Liver (tissue), 9 donors: ENCODE measurements around the gene PCDH15. TPM values are rescaled to one million over a fixed set of nuclear protein-coding genes. Genes with fewer than 3 reads are reported as not detected.

Experiments used
- DNase-seq: peaks from one replicate; pipeline ENCODE4 v3.0.0-alpha.2; 2017; ENCODE audit warnings: low spot score
- H3K27ac ChIP-seq, 2 donors: one replicate each; pipeline ENCODE4 v1.7.0; 2013; ENCODE audit warnings: inconsistent platforms in 2 of 2, low read length in 2 of 2, control low read depth in 1 of 2, low read depth in 1 of 2, mild to moderate bottlenecking in 1 of 2
- H3K27me3 ChIP-seq, 4 donors: one replicate each; pipeline versions ENCODE4 v1.6.1 to v1.7.0; 2013; ENCODE audit warnings: low read length in 3 of 4, inconsistent platforms in 1 of 4, mild to moderate bottlenecking in 1 of 4, moderate library complexity in 1 of 4; ENCODE audit not compliant: control insufficient read depth in 4 of 4, insufficient read depth in 4 of 4
- H3K36me3 ChIP-seq, 4 donors: one replicate each; pipeline versions ENCODE4 v1.6.1 to v1.7.0; 2013; ENCODE audit warnings: low read length in 3 of 4, mild to moderate bottlenecking in 3 of 4, low read depth in 1 of 4, moderate library complexity in 1 of 4; ENCODE audit not compliant: control insufficient read depth in 4 of 4, insufficient read depth in 3 of 4
- H3K4me1 ChIP-seq, 4 donors: one replicate each; pipeline versions ENCODE4 v1.6.1 to v1.7.0; 2013; ENCODE audit warnings: low read length in 3 of 4, mild to moderate bottlenecking in 3 of 4, moderate library complexity in 1 of 4; ENCODE audit not compliant: control insufficient read depth in 4 of 4, insufficient read depth in 4 of 4
- H3K4me3 ChIP-seq, 3 donors: one replicate each; pipeline versions ENCODE4 v1.6.1 to v1.7.0; 2013; ENCODE audit warnings: low read length in 3 of 3, control low read depth in 1 of 3, low read depth in 1 of 3, mild to moderate bottlenecking in 1 of 3
- H3K9ac ChIP-seq, 2 donors: one replicate each; pipeline ENCODE4 v1.7.0; 2013; ENCODE audit warnings: low read length in 2 of 2, mild to moderate bottlenecking in 2 of 2, moderate library complexity in 2 of 2, control low read depth in 1 of 2, low read depth in 1 of 2
- H3K9me3 ChIP-seq, 4 donors: one replicate each; pipeline versions ENCODE4 v1.6.1 to v1.7.0; 2013; ENCODE audit warnings: low read length in 3 of 4; ENCODE audit not compliant: control insufficient read depth in 4 of 4
- EGR1 ChIP-seq, 2 donors: IDR thresholded peaks; 2 replicates each; pipeline ENCODE4 v1.6.1; 2016 to 2018; ENCODE audit warnings: antibody characterized with exemption in 2 of 2, low read depth in 2 of 2
- FOXA1 ChIP-seq: IDR thresholded peaks from 2 replicates; pipeline ENCODE4 v1.6.1; 2016; ENCODE audit warnings: antibody characterized with exemption
- FOXA2 ChIP-seq: IDR thresholded peaks from 2 replicates; pipeline ENCODE4 v1.6.1; 2016; ENCODE audit warnings: antibody characterized with exemption
- GABPA ChIP-seq, 2 donors: IDR thresholded peaks in 1 of 2; conservative IDR thresholded peaks in 1 of 2; 2 replicates each; pipeline ENCODE4 v1.6.1; 2016; ENCODE audit warnings: antibody characterized with exemption in 2 of 2, mild to moderate bottlenecking in 1 of 2, moderate library complexity in 1 of 2
- HNF4A ChIP-seq, 2 donors: conservative IDR thresholded peaks; 2 replicates each; pipeline ENCODE4 v1.6.1; 2016; ENCODE audit warnings: antibody characterized with exemption in 2 of 2, mild to moderate bottlenecking in 2 of 2
- HNF4G ChIP-seq: IDR thresholded peaks from 2 replicates; pipeline ENCODE4 v1.6.1; 2016; ENCODE audit warnings: antibody characterized with exemption
- JUND ChIP-seq, 2 donors: IDR thresholded peaks; 2 replicates each; pipeline ENCODE4 v1.6.1; 2016; ENCODE audit warnings: antibody characterized with exemption in 2 of 2
- NR2F2 ChIP-seq: IDR thresholded peaks from 2 replicates; pipeline ENCODE4 v1.6.1; 2016; ENCODE audit warnings: antibody characterized with exemption
- RAD21 ChIP-seq, 2 donors: IDR thresholded peaks; 2 replicates each; pipeline ENCODE4 v1.6.1; 2016; ENCODE audit warnings: antibody characterized with exemption in 2 of 2, mild to moderate bottlenecking in 2 of 2
- SP1 ChIP-seq: IDR thresholded peaks from 2 replicates; pipeline ENCODE4 v1.6.1; 2018; ENCODE audit warnings: antibody characterized with exemption, mild to moderate bottlenecking
- TAF1 ChIP-seq: conservative IDR thresholded peaks from 2 replicates; pipeline ENCODE4 v1.6.1; 2016; ENCODE audit warnings: antibody characterized with exemption, mild to moderate bottlenecking
- WGBS: extraction: QIAGEN DNeasy Blood & Tissue Kit; methylation state at CpG from one replicate; pipeline ENCODE4 v1.1.7; 2013; 5-methylcytosine and 5-hydroxymethylcytosine counted together
- polyA plus RNA-seq, 2 donors: library from polyadenylated mRNA; stranded (reverse) in 1 of 2; unstranded in 1 of 2; fragments of 200-250 nt in 1 of 2; fragments of >200 nt in 1 of 2; fragmentation: Nextera tagmentation in 1 of 2; extraction: Ambion mirVana in 1 of 2; gene quantifications; one replicate each; pipeline versions ENCODE4 v1.2.1 to v1.2.3, GENCODE V29; 2013 to 2015
- total RNA-seq, 2 donors: library from RNA; depleted of rRNA; stranded (reverse); fragments of >200 nt; gene quantifications; one replicate each; pipeline ENCODE4 v1.2.3, GENCODE V29; 2014
- TF ChIP-seq, protein P1 (sequence below): IDR thresholded peaks from 2 replicates; pipeline ENCODE4 v1.6.1; 2016; ENCODE audit warnings: antibody characterized with exemption
- TF ChIP-seq, protein P2 (sequence below): IDR thresholded peaks from 2 replicates; pipeline ENCODE4 v1.6.1; 2016; ENCODE audit warnings: antibody characterized with exemption
- TF ChIP-seq, protein P3 (sequence below): IDR thresholded peaks from 2 replicates; pipeline ENCODE4 v1.6.1; 2016; ENCODE audit warnings: antibody characterized with exemption
- TF ChIP-seq, protein P4 (sequence below): fragments of 150-350 bp; IDR thresholded peaks from 2 replicates; pipeline ENCODE4 v1.5.1; 2017; ENCODE audit warnings: improper control_type of control experiment, low read depth, low read length; ENCODE audit not compliant: missing input control
- TF ChIP-seq, protein P5 (sequence below): IDR thresholded peaks from 2 replicates; pipeline ENCODE4 v1.6.1; 2016; ENCODE audit warnings: antibody characterized with exemption, mild to moderate bottlenecking
- donor health status: healthy.
- donor health status: healthy.
- donor health status: healthy.
- donor health status: healthy.
- donor health status: healthy.

Gene PCDH15
- total and polyA plus RNA-seq, 4 donors, result 0.05 TPM; not detected in 3

DNA sequence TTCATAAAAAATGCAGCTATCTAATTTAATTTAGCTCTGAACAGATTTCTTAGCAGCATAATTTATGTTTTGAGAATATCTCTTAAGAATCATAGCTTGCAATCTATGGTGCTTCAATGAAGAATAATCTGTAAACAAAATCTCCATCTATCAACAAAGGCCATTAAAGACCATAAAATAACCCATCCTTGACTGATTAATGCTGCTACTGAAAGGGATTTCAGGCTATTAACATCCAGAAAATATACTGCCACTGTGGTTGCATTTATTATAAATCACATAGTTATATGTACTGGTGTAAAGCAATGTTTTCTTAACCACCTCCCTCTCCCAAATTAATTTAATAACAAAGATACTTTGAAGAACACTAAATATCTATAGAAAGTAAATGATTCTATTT is 191.6 kb downstream of the PCDH15 start:
- Histone ChIP-seq H3K4me1 (no peaks in the 10 kb centered on the region), H3K9me3 (no peaks in the 10 kb centered on the region), H3K9ac (no peak overlapping the region), H3K36me3 (no peaks in the 10 kb centered on the region), H3K4me3 (no peak overlapping the region), H3K27me3 (peaks cover 0 to 4% (median 0%) of the 10 kb centered on the region in 4 donors), H3K27ac (no peak overlapping the region)
- no peak for DNase-seq
- TF ChIP-seq SP1 (no peak), EGR1 (IDR thresholded peaks at IDR 0.05; ENCODE audit: low read depth in 2 of 2) (no peak), RAD21 (IDR thresholded peaks at IDR 0.05) (no peak), GABPA (IDR thresholded peaks at IDR 0.05 in 1 of 2, conservative IDR thresholded peaks at IDR 0.05 in 1 of 2) (no peak), JUND (IDR thresholded peaks at IDR 0.05) (no peak), FOXA1 (no peak), HNF4G (no peak), TAF1 (no peak)
- TF ChIP-seq, protein P1, sequence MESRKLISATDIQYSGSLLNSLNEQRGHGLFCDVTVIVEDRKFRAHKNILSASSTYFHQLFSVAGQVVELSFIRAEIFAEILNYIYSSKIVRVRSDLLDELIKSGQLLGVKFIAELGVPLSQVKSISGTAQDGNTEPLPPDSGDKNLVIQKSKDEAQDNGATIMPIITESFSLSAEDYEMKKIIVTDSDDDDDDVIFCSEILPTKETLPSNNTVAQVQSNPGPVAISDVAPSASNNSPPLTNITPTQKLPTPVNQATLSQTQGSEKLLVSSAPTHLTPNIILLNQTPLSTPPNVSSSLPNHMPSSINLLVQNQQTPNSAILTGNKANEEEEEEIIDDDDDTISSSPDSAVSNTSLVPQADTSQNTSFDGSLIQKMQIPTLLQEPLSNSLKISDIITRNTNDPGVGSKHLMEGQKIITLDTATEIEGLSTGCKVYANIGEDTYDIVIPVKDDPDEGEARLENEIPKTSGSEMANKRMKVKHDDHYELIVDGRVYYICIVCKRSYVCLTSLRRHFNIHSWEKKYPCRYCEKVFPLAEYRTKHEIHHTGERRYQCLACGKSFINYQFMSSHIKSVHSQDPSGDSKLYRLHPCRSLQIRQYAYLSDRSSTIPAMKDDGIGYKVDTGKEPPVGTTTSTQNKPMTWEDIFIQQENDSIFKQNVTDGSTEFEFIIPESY, result no peak
- TF ChIP-seq, protein P2, sequence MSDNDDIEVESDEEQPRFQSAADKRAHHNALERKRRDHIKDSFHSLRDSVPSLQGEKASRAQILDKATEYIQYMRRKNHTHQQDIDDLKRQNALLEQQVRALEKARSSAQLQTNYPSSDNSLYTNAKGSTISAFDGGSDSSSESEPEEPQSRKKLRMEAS, result no peak
- TF ChIP-seq, protein P3, sequence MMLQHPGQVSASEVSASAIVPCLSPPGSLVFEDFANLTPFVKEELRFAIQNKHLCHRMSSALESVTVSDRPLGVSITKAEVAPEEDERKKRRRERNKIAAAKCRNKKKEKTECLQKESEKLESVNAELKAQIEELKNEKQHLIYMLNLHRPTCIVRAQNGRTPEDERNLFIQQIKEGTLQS, result no peak

DNA sequence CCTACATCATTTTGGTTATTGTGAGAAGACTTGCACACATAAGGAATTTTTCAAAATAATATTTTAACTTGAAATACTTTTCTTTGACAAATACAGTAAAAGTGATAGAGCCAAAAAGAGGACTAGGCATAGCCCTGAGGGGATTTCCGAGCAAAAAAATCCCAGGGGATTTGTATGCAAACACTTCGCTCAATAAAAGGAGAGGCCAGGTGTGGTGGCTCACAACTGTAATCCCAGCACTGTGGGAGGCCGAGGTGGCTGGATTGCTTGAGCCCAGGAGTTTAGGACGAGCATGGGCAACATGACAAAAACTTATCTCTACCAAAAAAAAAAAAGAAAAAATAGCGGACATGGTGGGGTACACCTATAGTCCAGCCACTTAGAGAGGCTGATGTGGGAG is 193.0 kb downstream of the PCDH15 start:
- no peak for TF ChIP-seq FOXA1
- no peak for TF ChIP-seq EGR1 (IDR thresholded peaks at IDR 0.05; ENCODE audit: low read depth in 2 of 2)
- no peak for TF ChIP-seq FOXA2
- TF ChIP-seq RAD21 (IDR thresholded peaks at IDR 0.05), result no peak
- TF ChIP-seq, protein P4, sequence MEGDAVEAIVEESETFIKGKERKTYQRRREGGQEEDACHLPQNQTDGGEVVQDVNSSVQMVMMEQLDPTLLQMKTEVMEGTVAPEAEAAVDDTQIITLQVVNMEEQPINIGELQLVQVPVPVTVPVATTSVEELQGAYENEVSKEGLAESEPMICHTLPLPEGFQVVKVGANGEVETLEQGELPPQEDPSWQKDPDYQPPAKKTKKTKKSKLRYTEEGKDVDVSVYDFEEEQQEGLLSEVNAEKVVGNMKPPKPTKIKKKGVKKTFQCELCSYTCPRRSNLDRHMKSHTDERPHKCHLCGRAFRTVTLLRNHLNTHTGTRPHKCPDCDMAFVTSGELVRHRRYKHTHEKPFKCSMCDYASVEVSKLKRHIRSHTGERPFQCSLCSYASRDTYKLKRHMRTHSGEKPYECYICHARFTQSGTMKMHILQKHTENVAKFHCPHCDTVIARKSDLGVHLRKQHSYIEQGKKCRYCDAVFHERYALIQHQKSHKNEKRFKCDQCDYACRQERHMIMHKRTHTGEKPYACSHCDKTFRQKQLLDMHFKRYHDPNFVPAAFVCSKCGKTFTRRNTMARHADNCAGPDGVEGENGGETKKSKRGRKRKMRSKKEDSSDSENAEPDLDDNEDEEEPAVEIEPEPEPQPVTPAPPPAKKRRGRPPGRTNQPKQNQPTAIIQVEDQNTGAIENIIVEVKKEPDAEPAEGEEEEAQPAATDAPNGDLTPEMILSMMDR, result no peak
- TF ChIP-seq GABPA (IDR thresholded peaks at IDR 0.05 in 1 of 2, conservative IDR thresholded peaks at IDR 0.05 in 1 of 2), result no peak
- WGBS, result 76% methylated on average over 5 of the region's 5 CpGs
- Histone ChIP-seq H3K4me1 (no peaks in the 10 kb centered on the region), H3K36me3 (no peaks in the 10 kb centered on the region), H3K27me3 (no peaks in the 10 kb centered on the region), H3K27ac (no peak overlapping the region), H3K9ac (no peak overlapping the region), H3K9me3 (no peaks in the 10 kb centered on the region), H3K4me3 (no peak overlapping the region)
- no peak for DNase-seq

DNA sequence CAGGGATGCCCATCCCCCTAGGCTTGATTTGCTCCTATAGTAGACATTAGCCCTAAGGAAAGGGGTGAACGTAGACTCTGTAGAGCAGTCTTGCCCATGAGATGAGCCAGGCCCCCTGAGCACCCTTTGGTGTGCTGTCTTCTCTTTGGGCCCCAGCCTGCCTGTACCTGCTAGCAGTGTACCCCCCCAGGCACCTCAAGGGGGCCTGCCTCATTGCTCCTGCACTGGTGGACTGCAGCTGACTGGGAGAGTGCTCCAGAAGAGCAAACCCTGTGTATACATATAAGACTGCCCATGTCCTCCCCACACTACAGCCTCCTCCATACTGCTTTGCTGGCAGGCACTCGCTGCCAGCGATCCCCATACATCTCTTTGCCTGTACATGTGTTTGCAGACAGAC is 206.7 kb downstream of the PCDH15 start:
- Histone ChIP-seq H3K4me1 (no peaks in the 10 kb centered on the region), H3K9ac (no peak overlapping the region), H3K36me3 (no peaks in the 10 kb centered on the region), H3K27me3 (no peaks in the 10 kb centered on the region), H3K27ac (no peak overlapping the region), H3K4me3 (no peak overlapping the region), H3K9me3 (peaks cover 0 to 2% (median 0%) of the 10 kb centered on the region in 4 donors)
- DNase-seq, result no peak
- 72% methylated on average over 3 of the region's 3 CpGs for WGBS
- TF ChIP-seq, protein P3, result no peak
- TF ChIP-seq, protein P2, result no peak
- TF ChIP-seq RAD21 (IDR thresholded peaks at IDR 0.05) (no peak), HNF4G (no peak), SP1 (no peak), GABPA (IDR thresholded peaks at IDR 0.05 in 1 of 2, conservative IDR thresholded peaks at IDR 0.05 in 1 of 2) (no peak), JUND (IDR thresholded peaks at IDR 0.05) (no peak), TAF1 (no peak), HNF4A (conservative IDR thresholded peaks at IDR 0.05) (no peak), EGR1 (IDR thresholded peaks at IDR 0.05; ENCODE audit: low read depth in 2 of 2) (no peak), NR2F2 (no peak)
- TF ChIP-seq, protein P1, result no peak
- TF ChIP-seq, protein P5, sequence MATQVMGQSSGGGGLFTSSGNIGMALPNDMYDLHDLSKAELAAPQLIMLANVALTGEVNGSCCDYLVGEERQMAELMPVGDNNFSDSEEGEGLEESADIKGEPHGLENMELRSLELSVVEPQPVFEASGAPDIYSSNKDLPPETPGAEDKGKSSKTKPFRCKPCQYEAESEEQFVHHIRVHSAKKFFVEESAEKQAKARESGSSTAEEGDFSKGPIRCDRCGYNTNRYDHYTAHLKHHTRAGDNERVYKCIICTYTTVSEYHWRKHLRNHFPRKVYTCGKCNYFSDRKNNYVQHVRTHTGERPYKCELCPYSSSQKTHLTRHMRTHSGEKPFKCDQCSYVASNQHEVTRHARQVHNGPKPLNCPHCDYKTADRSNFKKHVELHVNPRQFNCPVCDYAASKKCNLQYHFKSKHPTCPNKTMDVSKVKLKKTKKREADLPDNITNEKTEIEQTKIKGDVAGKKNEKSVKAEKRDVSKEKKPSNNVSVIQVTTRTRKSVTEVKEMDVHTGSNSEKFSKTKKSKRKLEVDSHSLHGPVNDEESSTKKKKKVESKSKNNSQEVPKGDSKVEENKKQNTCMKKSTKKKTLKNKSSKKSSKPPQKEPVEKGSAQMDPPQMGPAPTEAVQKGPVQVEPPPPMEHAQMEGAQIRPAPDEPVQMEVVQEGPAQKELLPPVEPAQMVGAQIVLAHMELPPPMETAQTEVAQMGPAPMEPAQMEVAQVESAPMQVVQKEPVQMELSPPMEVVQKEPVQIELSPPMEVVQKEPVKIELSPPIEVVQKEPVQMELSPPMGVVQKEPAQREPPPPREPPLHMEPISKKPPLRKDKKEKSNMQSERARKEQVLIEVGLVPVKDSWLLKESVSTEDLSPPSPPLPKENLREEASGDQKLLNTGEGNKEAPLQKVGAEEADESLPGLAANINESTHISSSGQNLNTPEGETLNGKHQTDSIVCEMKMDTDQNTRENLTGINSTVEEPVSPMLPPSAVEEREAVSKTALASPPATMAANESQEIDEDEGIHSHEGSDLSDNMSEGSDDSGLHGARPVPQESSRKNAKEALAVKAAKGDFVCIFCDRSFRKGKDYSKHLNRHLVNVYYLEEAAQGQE, result no peak
